8988T (cell line): ENCODE data around the gene TEF.

Experiments
- DNase-seq: peaks from one replicate; pipeline ENCODE4 v3.0.0; 2011

TEF gene

DNA sequence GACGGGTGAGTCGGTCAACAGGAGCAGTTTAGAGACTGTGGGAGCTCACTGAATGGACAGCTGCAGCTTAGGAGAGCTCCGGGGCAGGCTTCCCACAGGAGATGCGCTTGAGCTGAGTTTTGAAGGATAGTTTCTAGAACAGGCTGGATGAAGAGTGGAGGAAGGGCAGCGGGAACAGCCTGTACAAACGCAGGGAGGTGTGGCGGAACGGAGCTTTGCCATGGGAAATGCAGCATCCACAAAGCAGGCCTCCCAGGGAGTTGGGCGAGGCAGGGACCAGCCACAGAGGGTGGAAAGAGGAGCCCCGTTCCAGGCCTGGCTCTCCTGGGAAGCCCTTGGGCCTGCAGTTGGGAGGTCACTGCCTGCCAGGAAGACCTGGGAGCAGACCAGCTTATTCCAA is 26.8 kb upstream of the TEF start:
- DNase-seq, result no peak

GRCh38 chr22:41355895-41356294 is 25.8 kb upstream of the TEF start:
- DNase-seq, result no peak

- DNase-seq, result no peak
Observed at GRCh38 chr22:41356430-41357028, 25.2 kb upstream of the TEF start.

GRCh38 chr22:41357191-41357590 is 24.6 kb upstream of the TEF start:
- DNase-seq, result no peak

GRCh38 chr22:41358927-41359326 is 22.8 kb upstream of the TEF start:
- no peak for DNase-seq

GRCh38 chr22:41359376-41359775 is 22.4 kb upstream of the TEF start:
- DNase-seq, result no peak

DNA sequence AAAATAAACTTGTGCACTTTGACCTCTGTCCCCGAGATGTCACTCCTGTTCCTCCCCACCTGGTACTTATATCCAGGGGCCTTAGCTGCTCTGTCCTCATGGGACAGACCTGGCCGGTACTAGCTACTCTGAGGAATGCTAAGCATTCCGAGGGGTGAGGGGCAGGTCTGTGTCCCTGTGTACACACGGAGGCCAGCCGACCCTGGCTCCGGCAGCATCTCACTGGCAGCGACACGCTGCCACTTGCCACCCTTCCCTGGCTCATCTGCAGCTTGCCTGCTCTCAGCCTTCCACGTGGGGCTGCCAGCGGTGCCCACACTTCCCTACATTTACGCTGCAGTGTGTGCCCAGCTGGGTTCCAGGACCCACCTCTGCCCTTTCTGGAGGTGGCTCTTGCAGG is 21.6 kb upstream of the TEF start:
- no peak for DNase-seq

DNA sequence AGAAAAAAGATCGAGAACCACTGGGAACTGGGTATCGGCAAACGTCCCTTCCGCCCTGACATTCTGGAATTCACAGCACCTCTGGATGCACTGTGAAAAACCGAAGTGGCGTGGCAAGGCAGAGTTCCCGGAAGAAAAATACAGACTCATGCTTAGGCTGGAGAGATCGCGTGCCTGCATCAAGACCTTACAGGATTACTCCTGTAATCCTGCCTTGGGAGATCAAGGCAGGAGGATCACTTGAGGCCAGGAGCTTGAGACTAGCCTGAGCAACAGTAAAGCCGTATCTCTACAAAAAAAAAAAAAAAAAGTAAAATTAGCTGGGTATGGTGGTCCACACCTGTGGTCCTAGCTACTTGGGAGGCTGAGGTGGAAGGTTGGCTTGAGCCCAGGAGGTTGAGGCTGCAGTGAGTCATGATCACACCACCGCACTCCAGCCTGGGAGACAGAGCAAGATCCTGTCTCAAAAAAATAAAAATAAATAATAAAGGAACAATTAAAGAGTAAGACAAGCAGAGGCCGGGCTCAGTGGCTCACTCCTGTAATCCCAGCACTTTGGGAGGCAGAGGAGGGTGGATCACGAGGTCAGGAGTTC is 19.9 kb upstream of the TEF start:
- DNase-seq, result no peak

DNA sequence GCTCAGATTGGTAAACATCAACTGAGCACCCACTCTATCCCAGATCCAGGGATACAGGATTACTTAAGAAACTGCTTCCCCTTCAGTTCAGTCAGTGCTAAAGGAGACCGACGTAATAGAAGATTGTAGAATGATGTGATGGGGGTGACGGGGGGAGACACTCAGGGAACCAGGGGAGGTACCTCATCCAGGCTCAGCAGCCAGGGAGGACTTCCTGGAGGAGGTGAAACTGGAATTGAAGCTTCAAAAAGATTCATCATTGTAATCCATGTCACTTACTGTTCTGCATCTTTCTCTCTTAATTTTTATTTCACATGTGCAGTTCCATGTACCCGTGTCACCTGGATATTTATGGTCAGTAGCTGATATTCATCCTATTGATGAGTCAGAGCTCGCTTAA is 19.1 kb upstream of the TEF start:
- DNase-seq, result no peak

DNA sequence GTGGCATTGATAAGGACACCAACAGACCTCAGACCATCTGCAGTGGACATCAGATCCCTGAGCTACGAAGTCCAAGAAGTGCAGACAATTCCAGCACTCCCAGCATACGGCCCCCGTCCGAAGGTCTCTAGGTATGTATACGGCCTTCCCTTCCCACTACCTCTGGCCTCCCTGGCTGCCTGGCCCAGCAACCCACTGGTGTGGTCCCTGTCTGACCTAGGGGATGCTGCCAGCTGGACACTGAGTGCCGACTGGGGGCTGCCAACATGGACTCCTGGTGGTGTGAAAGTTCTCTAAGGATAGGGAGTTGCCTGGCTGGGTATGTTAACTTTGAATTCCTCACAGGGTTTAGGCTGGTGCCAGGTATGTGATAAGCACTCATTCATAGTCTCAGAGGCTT is 17.5 kb upstream of the TEF start:
- DNase-seq, result no peak

DNA sequence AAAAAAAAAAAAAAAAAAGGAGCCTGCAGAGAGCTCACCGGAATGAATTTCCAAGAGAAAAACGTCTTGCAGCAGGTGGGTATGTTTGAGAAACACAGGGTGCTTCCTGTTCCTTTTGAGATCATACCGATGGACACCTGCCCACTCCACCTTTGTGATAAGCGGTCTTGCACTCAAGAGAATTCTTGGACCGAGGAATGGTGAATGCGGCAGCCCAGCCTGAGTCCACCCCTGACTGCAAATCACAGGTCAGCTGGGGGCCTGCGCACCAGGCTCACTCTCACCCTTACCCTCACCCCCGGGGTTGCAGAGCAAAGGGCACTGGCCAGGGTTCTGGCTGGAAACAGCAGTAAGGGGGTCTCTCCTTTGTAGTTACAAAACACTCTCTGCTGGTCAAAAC is 16.8 kb upstream of the TEF start:
- no peak for DNase-seq

GRCh38 chr22:41365425-41365824 is 16.3 kb upstream of the TEF start:
- no peak for DNase-seq

- no peak for DNase-seq
Observed at GRCh38 chr22:41366323-41367029, 15.3 kb upstream of the TEF start.

GRCh38 chr22:41367039-41367679 is 14.6 kb upstream of the TEF start:
- DNase-seq, result no peak

DNA sequence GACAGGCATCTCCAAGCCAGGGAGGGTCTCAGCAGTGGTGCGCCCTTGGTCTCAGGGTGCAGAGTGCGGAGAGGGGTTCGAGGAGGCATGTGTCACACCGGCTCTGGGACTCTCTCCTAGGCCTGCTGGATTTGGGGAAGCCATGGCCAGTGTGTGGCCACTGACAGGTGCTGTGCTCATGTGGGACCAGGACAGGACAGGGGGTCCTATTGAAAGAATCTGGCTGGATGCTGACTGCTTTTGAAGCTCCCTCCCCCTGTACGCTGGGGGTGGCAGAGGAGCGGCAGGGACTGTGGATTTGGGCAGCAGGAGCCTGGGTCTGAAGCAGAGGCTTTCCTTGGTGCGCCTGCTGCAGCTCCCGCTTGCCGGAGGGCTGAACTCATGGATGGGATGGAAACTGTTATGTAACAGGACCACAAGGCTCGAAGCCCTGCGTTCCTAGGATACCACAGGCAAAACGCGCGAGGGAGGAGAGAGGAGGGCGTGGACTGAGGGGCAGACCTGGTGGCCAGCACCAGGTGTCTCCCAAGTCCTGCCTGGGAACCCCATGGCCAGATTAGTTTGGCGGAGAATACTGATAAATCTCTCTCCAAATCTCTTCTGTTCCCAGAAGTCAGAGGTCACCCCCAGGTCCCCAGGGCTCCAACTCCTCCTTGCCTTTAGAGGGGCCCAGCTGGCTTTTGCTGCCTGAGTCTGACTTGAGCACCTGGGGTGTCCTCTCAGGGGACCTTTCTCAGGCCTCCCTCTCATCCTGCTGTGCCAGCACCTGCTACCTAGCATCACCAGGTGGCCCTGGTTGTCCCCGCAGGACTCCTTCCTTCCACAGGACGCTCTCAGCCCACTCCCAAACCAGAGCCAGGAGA is 13.8 kb upstream of the TEF start:
- DNase-seq, result no peak

- DNase-seq, result no peak
Observed at GRCh38 chr22:41368543-41369423, 13.0 kb upstream of the TEF start.

GRCh38 chr22:41369424-41369745 is 12.4 kb upstream of the TEF start:
- no peak for DNase-seq

- DNase-seq, result no peak
Observed at GRCh38 chr22:41369837-41370236, 11.9 kb upstream of the TEF start.

DNA sequence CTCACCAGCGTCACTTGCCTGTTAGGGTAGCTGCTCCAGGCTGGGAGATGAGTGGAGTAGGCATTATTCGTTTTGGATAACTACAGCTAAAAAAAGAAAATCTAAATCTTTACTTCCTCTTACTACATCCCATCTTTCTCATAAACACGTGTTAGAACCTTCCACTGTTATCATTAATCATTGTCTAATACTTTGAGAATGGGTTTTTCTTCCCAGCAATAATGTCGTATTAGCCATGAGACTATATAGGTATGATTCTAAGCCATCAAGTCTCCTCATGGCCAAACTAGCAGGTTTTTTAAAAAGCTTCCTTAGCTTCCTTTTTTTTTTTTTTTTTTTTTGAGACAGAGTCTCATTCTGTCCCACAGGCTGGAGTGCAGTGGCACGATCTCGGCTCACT is 3.9 kb upstream of the TEF start:
- no peak for DNase-seq

DNA sequence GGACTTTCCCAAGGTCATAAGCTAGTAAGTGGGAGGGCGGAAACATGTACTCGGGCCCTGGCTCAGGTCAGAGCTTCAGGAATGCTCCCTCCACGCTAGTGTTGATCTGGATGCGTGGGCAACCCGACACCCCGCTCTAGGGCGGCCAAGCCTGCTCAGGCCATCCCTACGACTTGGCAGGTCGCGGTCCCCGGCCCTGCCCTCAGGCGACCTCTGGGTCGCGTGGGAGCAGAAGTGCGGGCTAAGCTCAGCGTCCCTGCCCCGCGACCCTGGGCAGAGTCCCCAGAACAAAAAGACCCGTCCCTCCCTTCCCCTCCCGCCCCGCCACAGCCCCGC is 781 bp upstream of the TEF start:
- no peak for DNase-seq

- DNase-seq, result peak; percentile 57
Observed at GRCh38 chr22:41382098-41382578, 396 bp downstream of the TEF start.

DNA sequence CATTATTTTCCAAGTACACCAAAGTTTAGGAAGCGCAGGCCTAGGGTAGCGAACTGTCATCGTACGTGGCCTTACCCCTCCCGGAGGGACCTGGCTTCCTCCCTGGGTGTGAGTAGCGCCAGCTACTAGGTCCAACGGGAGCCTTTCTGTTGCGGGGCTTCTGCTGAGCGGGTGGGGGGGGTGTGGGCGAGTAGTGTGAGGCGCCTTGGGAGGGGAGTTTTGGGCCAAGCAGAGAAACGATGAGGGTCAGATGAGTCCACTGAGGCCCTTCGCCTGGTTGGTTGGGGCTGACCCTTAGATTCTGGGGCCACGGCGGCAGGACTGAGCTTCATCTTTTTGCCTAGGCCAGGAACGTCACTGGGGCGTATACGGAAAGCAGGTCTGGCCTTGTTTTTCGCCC is 868 bp downstream of the TEF start:
- DNase-seq, result no peak
